Upper lobe of left lung (tissue), 6 donors: ENCODE measurements around the gene GSTT2. TPM values are rescaled to one million over a fixed set of nuclear protein-coding genes. Genes with fewer than 3 reads are reported as not detected.
"Not testable (repeated sequence)": the region's sequence is repeated elsewhere in the genome, so short reads cannot be mapped to it uniquely, and the experiment has no call there.

ENCODE experiments used
- ATAC-seq, 2 donors: fragments of 200-7000 bp; cut with Tn5 transposase; one replicate each; pipeline ENCODE4 v1.9.1; 2022; ENCODE audit warnings: mild to moderate bottlenecking in 2 of 2, moderate library complexity in 2 of 2; ENCODE audit not compliant: low FRiP score in 2 of 2
- DNase-seq, 2 donors: peaks; one replicate each; pipeline ENCODE4 v3.0.0-alpha.2; 2019 to 2020
- H3K27ac ChIP-seq, 4 donors: fragments of 200-600 bp; sonication (generic); one replicate each; pipeline ENCODE4 v1.5.1; 2016 to 2019
- H3K27me3 ChIP-seq, 4 donors: fragments of 200-600 bp; sonication (generic); one replicate each; pipeline ENCODE4 v1.5.1; 2017 to 2019
- H3K36me3 ChIP-seq, 4 donors: fragments of 200-600 bp; sonication (generic); one replicate each; pipeline ENCODE4 v1.5.1; 2016 to 2019
- H3K4me1 ChIP-seq, 4 donors: fragments of 200-600 bp; sonication (generic); one replicate each; pipeline ENCODE4 v1.5.1; 2018 to 2019
- H3K4me3 ChIP-seq, 4 donors: fragments of 200-600 bp; sonication (generic); one replicate each; pipeline ENCODE4 v1.5.1; 2017 to 2019; ENCODE audit warnings: mild to moderate bottlenecking in 2 of 4, moderate library complexity in 1 of 4
- H3K9me3 ChIP-seq, 4 donors: fragments of 200-600 bp; sonication (generic); one replicate each; pipeline ENCODE4 v1.5.1; 2018 to 2019
- CTCF ChIP-seq, 6 experiments: fragments of 450-650 bp in 4 of 6; fragments of 200-600 bp in 2 of 6; sonication (generic) in 2 of 6; IDR thresholded peaks; one replicate each; pipeline ENCODE4 v1.5.1; 2016 to 2019; ENCODE audit warnings: antibody characterized with exemption in 6 of 6
- EP300 ChIP-seq, 4 donors: sonication (generic); formaldehyde crosslinking; IDR thresholded peaks; one replicate each; pipeline ENCODE4 v1.5.1; 2017; ENCODE audit warnings: antibody characterized with exemption in 4 of 4, control low read depth in 2 of 4
- POLR2A ChIP-seq, 4 donors: fragments of 450-650 bp; IDR thresholded peaks; one replicate each; pipeline ENCODE4 v1.5.1; 2016 to 2017; ENCODE audit warnings: antibody characterized with exemption in 4 of 4, mild to moderate bottlenecking in 2 of 4
- POLR2AphosphoS5 ChIP-seq, 2 donors: sonication (generic); formaldehyde crosslinking; IDR thresholded peaks; one replicate each; pipeline ENCODE4 v1.5.1; 2017; ENCODE audit warnings: antibody characterized with exemption in 2 of 2
- WGBS, 2 donors: methylation state at CpG; one replicate each; pipeline ENCODE4 v1.1.5; 2017 to 2018; 5-methylcytosine and 5-hydroxymethylcytosine counted together
- total RNA-seq, 6 donors: library from RNA; depleted of rRNA in 4 of 6; stranded (reverse); fragments of >200 nt in 4 of 6; gene quantifications; one replicate each; pipeline versions ENCODE4 v1.1.0 to v1.2.1, GENCODE V29; 2016 to 2021
- donor health status: DM: no; HTN: no; CAD: no; lungs with moderate emphysema.
- donor health status: DM: no; HTN: yes; CAD: no; lungs with severe emphysema.

GSTT2 gene
- total RNA-seq, 6 donors from 2014 or later: 0.29 to 0.88 TPM; not detected in 4

- Histone ChIP-seq H3K4me1 (no peaks in the 10 kb centered on the region), H3K4me3 (no peak overlapping the region), H3K27ac (no peak overlapping the region), H3K9me3 (no peaks in the 10 kb centered on the region), H3K27me3 (no peaks in the 10 kb centered on the region), H3K36me3 (no peaks in the 10 kb centered on the region)
- peak in 1 of 2 donors; percentile 48 for ATAC-seq
- TF ChIP-seq POLR2A (IDR thresholded peaks at IDR 0.05) (no peak), CTCF (IDR thresholded peaks at IDR 0.05) (peak in 3 of 6 experiments; percentile 38 to 61 (median 54))
- no peak for DNase-seq
- 47 to 61% methylated on average over 3 to 6 of the region's 6 CpGs for WGBS, 2 donors
Measured at GRCh38 chr22:23984430-23984829, 4.5 kb downstream of the GSTT2 start.

- not testable (repeated sequence) for H3K9me3 ChIP-seq, H3K4me3 ChIP-seq, H3K27me3 ChIP-seq, ATAC-seq, DNase-seq, H3K36me3 ChIP-seq, H3K4me1 ChIP-seq, H3K27ac ChIP-seq
- 38 to 78% methylated on average over 8 of the region's 8 CpGs for WGBS, 2 donors
Measured at GRCh38 chr22:23986089-23986488, 6.2 kb downstream of the GSTT2 start.

GRCh38 chr22:23986538-23987178, 6.7 kb downstream of the GSTT2 start:
- WGBS, 2 donors: 59 to 83% methylated on average over 3 to 4 of the region's 4 CpGs
- H3K27ac ChIP-seq, H3K4me3 ChIP-seq, DNase-seq, H3K4me1 ChIP-seq, ATAC-seq, H3K27me3 ChIP-seq, H3K36me3 ChIP-seq, H3K9me3 ChIP-seq: not testable (repeated sequence)

- 61 to 75% methylated on average over 1 to 2 of the region's 3 CpGs for WGBS, 2 donors
- ATAC-seq: peak in 1 of 2 donors; percentile 39
- not testable (repeated sequence) for H3K36me3 ChIP-seq, H3K27me3 ChIP-seq, H3K27ac ChIP-seq, H3K4me1 ChIP-seq, H3K4me3 ChIP-seq, H3K9me3 ChIP-seq, DNase-seq
Measured at GRCh38 chr22:23989583-23990244, 9.8 kb downstream of the GSTT2 start.

GRCh38 chr22:23993080-23993479, 13.1 kb downstream of the GSTT2 start:
- WGBS, 2 donors: 58 to 69% methylated on average over 2 of the region's 2 CpGs

GRCh38 chr22:23993581-23994177, 13.7 kb downstream of the GSTT2 start:
- H3K27ac ChIP-seq, H3K9me3 ChIP-seq, DNase-seq, H3K4me3 ChIP-seq, H3K36me3 ChIP-seq, ATAC-seq, H3K27me3 ChIP-seq, H3K4me1 ChIP-seq: not testable (repeated sequence)
- 60 to 65% methylated on average over 4 of the region's 4 CpGs for WGBS, 2 donors

More at GRCh38 chr22:23993080-23993479, 13.1 kb downstream of the GSTT2 start:
- not testable (repeated sequence) for ATAC-seq, H3K36me3 ChIP-seq, DNase-seq, H3K9me3 ChIP-seq, H3K4me3 ChIP-seq, H3K27ac ChIP-seq, H3K4me1 ChIP-seq, H3K27me3 ChIP-seq

GRCh38 chr22:23997092-23997491, 17.2 kb downstream of the GSTT2 start:
- 89 to 91% methylated on average over 3 of the region's 3 CpGs for WGBS, 2 donors
- H3K36me3 ChIP-seq: no peaks in the 10 kb centered on the region
- H3K27ac ChIP-seq: no peak overlapping the region
- no peaks in the 10 kb centered on the region for H3K27me3 ChIP-seq
- no peak overlapping the region for H3K4me3 ChIP-seq
- no peaks in the 10 kb centered on the region for H3K9me3 ChIP-seq
- H3K4me1 ChIP-seq: no peaks in the 10 kb centered on the region
- TF ChIP-seq POLR2AphosphoS5 (IDR thresholded peaks at IDR 0.05) (no peak), CTCF (IDR thresholded peaks at IDR 0.05) (no peak), POLR2A (IDR thresholded peaks at IDR 0.05) (no peak), EP300 (IDR thresholded peaks at IDR 0.05) (no peak)
- ATAC-seq (no peak), DNase-seq (no peak)

GRCh38 chr22:23999779-24000178, 19.8 kb downstream of the GSTT2 start:
- not testable (repeated sequence) for H3K27me3 ChIP-seq, H3K4me1 ChIP-seq, H3K27ac ChIP-seq, DNase-seq, H3K36me3 ChIP-seq, H3K4me3 ChIP-seq, H3K9me3 ChIP-seq
- ATAC-seq: peak in 1 of 2 donors; percentile 47
- WGBS, 2 donors: 80 to 87% methylated on average over 7 of the region's 7 CpGs
